OCI-LY3 (cell line): ENCODE data around the gene UGT1A4.

Experiments
- CTCF ChIP-seq: fragments of 200-600, 300-600 bp; sonication (generic); IDR thresholded peaks from 2 replicates; pipeline ENCODE4 v1.5.1; 2014; ENCODE audit warnings: antibody characterized with exemption, low read length, low read depth
- EZH2phosphoT487 ChIP-seq: fragments of 200-600 bp; shearing (Covaris generic); IDR thresholded peaks from 2 replicates; pipeline ENCODE4 v1.6.1; 2018; ENCODE audit warnings: antibody characterized with exemption, mixed run types, low read depth

- no peak for TF ChIP-seq CTCF
- TF ChIP-seq EZH2phosphoT487: no peak
Observed at GRCh38 chr2:233822101-233822771, 103.7 kb downstream of the UGT1A4 start.
